K562 (cell line): ENCODE data around the gene PLSCR5. TPM values are rescaled to one million over a fixed set of nuclear protein-coding genes. Genes with fewer than 3 reads are reported as not detected.

Experiments used
- AFF1 ChIP-seq, 2 experiments: fragments of 450-650 bp; IDR thresholded peaks; 2 replicates each; pipeline ENCODE4 v1.6.1; 2018; ENCODE audit warnings: mild to moderate bottlenecking in 2 of 2, low read depth in 1 of 2; ENCODE audit not compliant: partially characterized antibody in 2 of 2
- BDP1 ChIP-seq: IDR thresholded peaks from 3 replicates; pipeline ENCODE4 v1.6.1; 2011; ENCODE audit not compliant: insufficient read length, insufficient read depth
- BHLHE40 ChIP-seq: IDR thresholded peaks from 2 replicates; pipeline ENCODE4 v1.6.1; 2011; ENCODE audit warnings: low read length, improper control_type of control experiment
- CBFA2T3 ChIP-seq: fragments of 450-650 bp; IDR thresholded peaks from 2 replicates; pipeline ENCODE4 v1.6.1; 2017
- ELF2 ChIP-seq: fragments of 250-450 bp; sonication (Bioruptor Pico); IDR thresholded peaks from 2 replicates; pipeline ENCODE4 v1.5.0; 2021; ENCODE audit warnings: mild to moderate bottlenecking
- EP300 ChIP-seq: IDR thresholded peaks from 2 replicates; pipeline ENCODE4 v1.6.1; 2012; ENCODE audit warnings: low read length, improper control_type of control experiment
- HBP1 ChIP-seq: fragments of 450-650 bp; formaldehyde crosslinking; IDR thresholded peaks from 2 replicates; pipeline ENCODE4 v1.4.0; 2022; ENCODE audit warnings: missing genetic modification characterization
- KAT7 ChIP-seq: sonication (generic); formaldehyde crosslinking; IDR thresholded peaks from 2 replicates; pipeline ENCODE4 v1.8.0; 2022; ENCODE audit warnings: missing genetic modification reagents, mild to moderate bottlenecking, borderline replicate concordance
- PHB ChIP-seq: fragments of 250-450 bp; sonication (Bioruptor Pico); IDR thresholded peaks from 2 replicates; pipeline ENCODE4 v1.5.0; 2021
- RAD21 ChIP-seq, 2 experiments: fragments of 250-450 bp in 1 of 2; fragments of 450-650 bp in 1 of 2; sonication (Bioruptor Pico) in 1 of 2; formaldehyde crosslinking in 1 of 2; IDR thresholded peaks in 1 of 2; conservative IDR thresholded peaks in 1 of 2; 2 replicates each; pipeline versions ENCODE4 v1.4.0 to v1.8.0; 2020 to 2022; ENCODE audit warnings: mild to moderate bottlenecking in 2 of 2, moderate library complexity in 1 of 2
- RBM34 ChIP-seq: fragments of 200-400 bp; formaldehyde crosslinking; IDR thresholded peaks from 2 replicates; pipeline ENCODE4 v1.6.1; 2018; ENCODE audit warnings: low read length, borderline replicate concordance; ENCODE audit not compliant: insufficient read depth
- SAP30 ChIP-seq: fragments of 200-600 bp; sonication (generic); IDR thresholded peaks from 2 replicates; pipeline ENCODE4 v1.6.1; 2012; ENCODE audit warnings: borderline replicate concordance, low read depth, mild to moderate bottlenecking, moderate library complexity, low read length, control low read depth, inconsistent platforms; ENCODE audit not compliant: insufficient read depth, poor library complexity, severe bottlenecking
- SP2 ChIP-seq: IDR thresholded peaks from 2 replicates; pipeline ENCODE4 v1.6.1; 2011; ENCODE audit warnings: mild to moderate bottlenecking, low read depth, low read length, moderate library complexity; ENCODE audit not compliant: poor library complexity, severe bottlenecking; ENCODE audit errors: extremely low read depth
- STAT5A ChIP-seq: IDR thresholded peaks from 2 replicates; pipeline ENCODE4 v1.6.1; 2012; ENCODE audit warnings: low read length, inconsistent platforms, borderline replicate concordance
- TBP ChIP-seq: optimal IDR thresholded peaks from 2 replicates; pipeline ENCODE3; 2011; ENCODE audit warnings: low read depth, low read length, improper control_type of control experiment
- TCF7 ChIP-seq: sonication (generic); IDR thresholded peaks from 2 replicates; pipeline ENCODE4 v1.6.1; 2016; ENCODE audit warnings: antibody characterized with exemption, borderline replicate concordance
- TEAD1 ChIP-seq, 2 experiments: fragments of 450-650 bp in 1 of 2; sonication (generic) in 1 of 2; formaldehyde crosslinking; IDR thresholded peaks; 2 replicates each; pipeline versions ENCODE4 v1.4.0 to v1.8.0; 2020 to 2022; ENCODE audit warnings: mild to moderate bottlenecking in 2 of 2, missing genetic modification reagents in 1 of 2
- TFE3 ChIP-seq: fragments of 450-650 bp; formaldehyde crosslinking; IDR thresholded peaks from 2 replicates; pipeline ENCODE4 v1.4.0; 2020; ENCODE audit warnings: mild to moderate bottlenecking, mixed read lengths
- XRCC3 ChIP-seq: fragments of 450-650 bp; IDR thresholded peaks from 2 replicates; pipeline ENCODE4 v1.6.1; 2017; ENCODE audit warnings: mild to moderate bottlenecking, moderate library complexity
- ZNF23 ChIP-seq: fragments of 250-450 bp; sonication (Bioruptor Pico); IDR thresholded peaks from 2 replicates; pipeline ENCODE4 v1.4.0; 2020; ENCODE audit warnings: mild to moderate bottlenecking
- ZNF24 ChIP-seq: fragments of 450-650 bp; IDR thresholded peaks from 2 replicates; pipeline ENCODE4 v1.6.1; 2016
- polyA plus RNA-seq, 8 experiments: library from polyadenylated mRNA; depleted of rRNA in 4 of 8; stranded (reverse) in 5 of 8; unstranded in 3 of 8; fragments of >200 nt; fragmentation: Nextera tagmentation in 2 of 8; fragmentation: Illumina TruSeq in 1 of 8; extraction: Ambion mirVana in 2 of 8; extraction: Trizol in 1 of 8; gene quantifications; 2 replicates each; pipeline versions ENCODE4 v1.2.1 to v1.2.3, GENCODE V29; 2011 to 2014; ENCODE audit warnings: inconsistent platforms in 1 of 8, missing spikeins in 1 of 8
- total RNA-seq, 7 experiments: library from RNA; depleted of rRNA in 6 of 7; stranded (reverse); fragments of >200 nt in 6 of 7; fragmentation: Illumina TruSeq in 2 of 7; extraction: Trizol in 2 of 7; gene quantifications; 2 replicates each; pipeline versions ENCODE4 v1.2.1 to v1.2.3, GENCODE V29; 2011 to 2021; ENCODE audit warnings: low replicate concordance in 1 of 7

Gene PLSCR5
- total and polyA plus RNA-seq, 9 of the 15 experiments (the other 6 are each of a cell fraction or from before 2014, with no cell fraction given), result not detected

- no peak for TF ChIP-seq XRCC3
- TF ChIP-seq TBP, result no peak
- no peak for TF ChIP-seq TCF7
- no peak for TF ChIP-seq PHB
- peak; percentile 78 for TF ChIP-seq EP300
- TF ChIP-seq ELF2, result no peak
- TF ChIP-seq SP2, result no peak
- TF ChIP-seq BDP1, result no peak
- TF ChIP-seq STAT5A, result no peak; the same call in 1 of the 2 replicates
- TF ChIP-seq AFF1 (IDR thresholded peaks at IDR 0.05; ENCODE audit: low read depth in 1 of 2, partially characterized antibody in 2 of 2), result peak in 1 of 2 experiments; percentile 60
- TF ChIP-seq CBFA2T3, result peak; percentile 53
- no peak for TF ChIP-seq RAD21 (CRISPR knock-in tag; conservative IDR thresholded peaks at IDR 0.05 in 1 of 2, IDR thresholded peaks at IDR 0.05 in 1 of 2)
- TF ChIP-seq HBP1 (CRISPR knock-in tag), result no peak
- no peak for TF ChIP-seq TFE3
- no peak for TF ChIP-seq RBM34
- no peak for TF ChIP-seq KAT7
- TF ChIP-seq ZNF24, result peak; percentile 97
- no peak for TF ChIP-seq BHLHE40
- TF ChIP-seq TEAD1 (CRISPR knock-in tag; IDR thresholded peaks at IDR 0.05), result no peak
- no peak for TF ChIP-seq ZNF23 (CRISPR knock-in tag)
- TF ChIP-seq SAP30, result no peak
These were observed 50.9 kb downstream of the PLSCR5 start (continued) for GRCh38 chr3:146554151-146554760.
